K562 (cell line): ENCODE data around the gene XRN1. TPM values are rescaled to one million over a fixed set of nuclear protein-coding genes. Genes with fewer than 3 reads are reported as not detected.

Source experiments
- ATAC-seq: fragments of 200-7000 bp; cut with Tn5 transposase; 3 replicates; pipeline ENCODE4 v1.9.1; 2020; ENCODE audit warnings: moderate library complexity
- BruUV-seq: library from RNA; stranded (reverse); fragments of 400-500 nt; replicated peaks from 2 replicates; lab custom pipeline; 2021; lab: Mats Ljungman, UMichigan
- CTCF ChIA-PET: fragments of 300-600 bp; formaldehyde crosslinking; extraction: SDS; loops from one replicate; lab custom pipeline; 2021; ENCODE audit warnings: low intra/inter-chr PET ratio; lab: Yijun Ruan, JAX
- POLR2A ChIA-PET: fragments of 300-600, 350-650 bp; sonication (Branson Sonifier 250); formaldehyde crosslinking; extraction: SDS; loops from one replicate; lab custom pipeline; 2021; ENCODE audit warnings: antibody characterized with exemption, inconsistent platforms; lab: Yijun Ruan, JAX
- DNase-seq, 4 experiments: peaks; one replicate each; pipeline versions ENCODE4 v3.0.0 to v3.0.0-alpha.2; 2011 to 2018; ENCODE audit warnings: low spot score in 3 of 4, mixed read lengths in 3 of 4; ENCODE audit errors: extremely low read depth in 1 of 4
- FAIRE-seq: peaks from 2 replicates; lab custom pipeline; 2011; peaks lifted over from hg19 to GRCh38; lab: Jason Lieb, UNC
- H2AFZ ChIP-seq: 2 replicates; pipeline ENCODE4 v1.6.0; 2011; ENCODE audit warnings: low read depth, low read length, control low read depth, inconsistent platforms
- H3K27ac ChIP-seq: fragments of 200-600 bp; 3 replicates; pipeline ENCODE4 v1.8.0; 2011; ENCODE audit warnings: low read depth, mild to moderate bottlenecking, control low read depth, inconsistent platforms, low read length, moderate library complexity, mixed read lengths; ENCODE audit errors: extremely low read depth
- H3K27me3 ChIP-seq, 2 experiments: fragments of 300-600 bp in 1 of 2; 2 replicates in 1 of 2; 3 replicates in 1 of 2; pipeline versions ENCODE4 v1.6.0 to v1.8.0; 2011; ENCODE audit warnings: inconsistent platforms in 2 of 2, low read length in 2 of 2, mild to moderate bottlenecking in 1 of 2, mixed read lengths in 1 of 2, moderate library complexity in 1 of 2; ENCODE audit not compliant: control insufficient read depth in 2 of 2, insufficient read depth in 2 of 2
- H3K36me3 ChIP-seq: fragments of 300-600 bp; 3 replicates; pipeline ENCODE4 v1.8.0; 2011; ENCODE audit warnings: mild to moderate bottlenecking, low read length, inconsistent platforms; ENCODE audit not compliant: control insufficient read depth, insufficient read depth
- H3K4me1 ChIP-seq, 2 experiments: fragments of 200-600 bp in 1 of 2; replicated peaks in 1 of 2; 2 replicates in 1 of 2; 3 replicates in 1 of 2; pipeline versions ENCODE4 v1.5.1 to v1.8.0; 2011; ENCODE audit warnings: inconsistent platforms in 2 of 2, low read length in 2 of 2, mild to moderate bottlenecking in 1 of 2, mixed read lengths in 1 of 2, moderate library complexity in 1 of 2; ENCODE audit not compliant: control insufficient read depth in 2 of 2, insufficient read depth in 2 of 2
- H3K4me2 ChIP-seq: 2 replicates; pipeline ENCODE4 v1.6.1; 2011; ENCODE audit warnings: low read length, control low read depth, inconsistent platforms, mixed read lengths; ENCODE audit not compliant: insufficient read depth
- H3K4me3 ChIP-seq: fragments of 200-600 bp; sonication (generic), shearing (Covaris generic); 2 replicates; pipeline ENCODE4 v1.5.1; 2016; ENCODE audit warnings: control low read depth, inconsistent platforms
- H3K79me2 ChIP-seq: fragments of 200-600 bp; 3 replicates; pipeline ENCODE4 v1.8.0; 2011; ENCODE audit warnings: low read length, inconsistent platforms; ENCODE audit not compliant: control insufficient read depth, insufficient read depth
- H3K9ac ChIP-seq, 2 experiments: 2 replicates each; pipeline versions ENCODE4 v1.6.0 to v1.6.1; 2011; ENCODE audit warnings: low read depth in 2 of 2, low read length in 2 of 2, control low read depth in 1 of 2, inconsistent platforms in 1 of 2, mild to moderate bottlenecking in 1 of 2, mixed read lengths in 1 of 2; ENCODE audit not compliant: insufficient read depth in 1 of 2
- H3K9me1 ChIP-seq: one replicate; pipeline ENCODE4 v1.6.0; 2011; ENCODE audit warnings: inconsistent platforms, mild to moderate bottlenecking, low read length, moderate library complexity; ENCODE audit not compliant: control insufficient read depth, insufficient read depth
- H3K9me3 ChIP-seq: replicated peaks from 2 replicates; pipeline ENCODE4 v1.5.1; 2011; ENCODE audit warnings: low read depth, low read length, inconsistent platforms; ENCODE audit not compliant: control insufficient read depth, insufficient read depth
- H4K20me1 ChIP-seq: replicated peaks from 2 replicates; pipeline ENCODE4 v1.6.1; 2011; ENCODE audit warnings: low read length, inconsistent platforms, mixed read lengths; ENCODE audit not compliant: control insufficient read depth, insufficient read depth
- ATF3 ChIP-seq, 2 experiments: fragments of 450-650 bp in 1 of 2; sonication (generic) in 1 of 2; formaldehyde crosslinking in 1 of 2; IDR thresholded peaks in 1 of 2; conservative IDR thresholded peaks in 1 of 2; 2 replicates each; pipeline versions ENCODE4 v1.6.1 to v1.8.1; 2016 to 2023; ENCODE audit warnings: mild to moderate bottlenecking in 2 of 2, moderate library complexity in 2 of 2, inconsistent platforms in 1 of 2, missing genetic modification reagents in 1 of 2
- CEBPG ChIP-seq, 3 experiments: fragments of 200-800 bp in 1 of 3; sonication (Bioruptor generic) in 1 of 3; sonication (generic) in 1 of 3; formaldehyde crosslinking in 1 of 3; IDR thresholded peaks in 2 of 3; conservative IDR thresholded peaks in 1 of 3; 2 replicates each; pipeline versions ENCODE4 v1.6.1 to v1.8.0; 2016 to 2022; ENCODE audit warnings: missing compliant biosample characterization in 2 of 3, missing genetic modification characterization in 2 of 3, mild to moderate bottlenecking in 1 of 3, missing genetic modification reagents in 1 of 3
- CUX1 ChIP-seq: fragments of 200-800 bp; sonication (Bioruptor generic); IDR thresholded peaks from 2 replicates; pipeline ENCODE4 v1.6.1; 2016; ENCODE audit warnings: missing genetic modification characterization, missing compliant biosample characterization
- ETV5 ChIP-seq: sonication (generic); formaldehyde crosslinking; IDR thresholded peaks from 2 replicates; pipeline ENCODE4 v1.4.0; 2020; ENCODE audit warnings: low read depth, mild to moderate bottlenecking, missing genetic modification reagents
- GATAD2B ChIP-seq: fragments of 450-650 bp; IDR thresholded peaks from 2 replicates; pipeline ENCODE4 v1.6.1; 2017; ENCODE audit warnings: mild to moderate bottlenecking, borderline replicate concordance
- ILF3 ChIP-seq: fragments of 450-650 bp; IDR thresholded peaks from 2 replicates; pipeline ENCODE4 v1.6.1; 2018; ENCODE audit warnings: antibody characterized with exemption, mild to moderate bottlenecking, moderate library complexity, borderline replicate concordance
- PYGO2 ChIP-seq: fragments of 450-650 bp; IDR thresholded peaks from 2 replicates; pipeline ENCODE4 v1.6.1; 2016; ENCODE audit warnings: mild to moderate bottlenecking, missing genetic modification characterization, moderate library complexity, missing compliant biosample characterization
- ZNF324 ChIP-seq: fragments of 250-450 bp; sonication (Bioruptor Pico); IDR thresholded peaks from 2 replicates; pipeline ENCODE4 v1.4.0; 2020; ENCODE audit warnings: mild to moderate bottlenecking
- WGBS: fragments of 100-300 bp; shearing (Covaris generic); methylation state at CpG from one replicate; pipeline ENCODE4 v1.1.6; 2016; ENCODE audit warnings: low coverage, mixed read lengths; ENCODE audit not compliant: insufficient coverage; ENCODE audit errors: missing lambda C conversion rate; 5-methylcytosine and 5-hydroxymethylcytosine counted together
- in situ Hi-C: fragments of 300-500 bp; cut with MboI; formaldehyde crosslinking; loops from 4 replicates; pipeline ENCODE4 v1.15.0; 2018; ENCODE audit warnings: inconsistent platforms, mixed read lengths
- intact Hi-C: fragments of 100-400 bp; cut with micrococcal nuclease; formaldehyde crosslinking; loops from 2 replicates; pipeline ENCODE4 v1.14.2; 2022
- polyA plus RNA-seq, 8 experiments: library from polyadenylated mRNA; depleted of rRNA in 4 of 8; stranded (reverse) in 5 of 8; unstranded in 3 of 8; fragments of >200 nt; fragmentation: Nextera tagmentation in 2 of 8; fragmentation: Illumina TruSeq in 1 of 8; extraction: Ambion mirVana in 2 of 8; extraction: Trizol in 1 of 8; gene quantifications; 2 replicates each; pipeline versions ENCODE4 v1.2.1 to v1.2.3, GENCODE V29; 2011 to 2014; ENCODE audit warnings: inconsistent platforms in 1 of 8, missing spikeins in 1 of 8
- total RNA-seq, 7 experiments: library from RNA; depleted of rRNA in 6 of 7; stranded (reverse); fragments of >200 nt in 6 of 7; fragmentation: Illumina TruSeq in 2 of 7; extraction: Trizol in 2 of 7; gene quantifications; 2 replicates each; pipeline versions ENCODE4 v1.2.1 to v1.2.3, GENCODE V29; 2011 to 2021; ENCODE audit warnings: low replicate concordance in 1 of 7

Gene XRN1
- total and polyA plus RNA-seq, 9 of the 15 experiments (the other 6 are each of a cell fraction or from before 2014, with no cell fraction given) = 3.1 to 28.4 (median 17.2) TPM

- TF ChIP-seq CUX1 = no peak
Measured at GRCh38 chr3:142470826-142471225, 23.0 kb upstream of the XRN1 start (continued).

GRCh38 chr3:142468456-142468855 is 20.6 kb upstream of the XRN1 start:
- H3K4me3 ChIP-seq = no peak overlapping the region
- BruUV-seq = no TSS peak
- no peak for TF ChIP-seq GATAD2B
- TF ChIP-seq PYGO2 (tag) = no peak
- TF ChIP-seq ATF3 (IDR thresholded peaks at IDR 0.05) = peak; percentile 54
- no peak for TF ChIP-seq ATF3 (CRISPR knock-in tag; conservative IDR thresholded peaks at IDR 0.05)
- no peak for TF ChIP-seq ZNF324
- no peak for TF ChIP-seq ILF3
- 0 out of 2 replicates have a peak, but pooled peaks have one; percentile 15 for TF ChIP-seq CEBPG (CRISPR knock-in tag; IDR thresholded peaks at IDR 0.05)
- peak; percentile 49 to 56 for TF ChIP-seq CEBPG (tag; conservative IDR thresholded peaks at IDR 0.05 in 1 of 2, IDR thresholded peaks at IDR 0.05 in 1 of 2)
- TF ChIP-seq ETV5 (CRISPR knock-in tag) = no peak
- TF ChIP-seq, all 486 proteins: peak for 2
- ChIA-PET POLR2A (interaction anchor here (0.7 kb wide), 1 partner anchor 24 kb away, joined by 4 read pairs; no protein-coding TSS in a partner anchor), CTCF (no interaction called here)
- intact Hi-C loops = no loop called here
- Histone ChIP-seq H3K9me1 (no peaks in the 10 kb centered on the region), H3K27ac (no peak overlapping the region; the same call in 2 of the 3 replicates), H3K9ac (no peak overlapping the region), H3K79me2 (no peaks in the 10 kb centered on the region), H3K4me2 (no peak overlapping the region), H3K9me3 (no peaks in the 10 kb centered on the region), H2AFZ (no peak overlapping the region), H3K4me1 (no peaks in the 10 kb centered on the region), H3K27me3 (no peaks in the 10 kb centered on the region), H4K20me1 (no peaks in the 10 kb centered on the region), H3K36me3 (peaks cover 20% of the 10 kb centered on the region; the same call in 1 of the 3 replicates)
- DNase-seq (no peak), ATAC-seq (no peak), FAIRE-seq (no peak)
- WGBS = 99% methylated on average over 4 of the region's 4 CpGs
- in situ Hi-C loops = no loop called here
